Retinal pigment epithelial cell (primary cell): ENCODE results near the gene PLXND1.

Source experiments
- DNase-seq: peaks from one replicate; pipeline ENCODE4 v3.0.0-alpha.2; 2010; ENCODE audit warnings: low read depth
- H3K4me3 ChIP-seq: 2 replicates; pipeline ENCODE4 v1.5.1; 2011; ENCODE audit warnings: mild to moderate bottlenecking, low read length, control low read depth, moderate library complexity
- CTCF ChIP-seq: conservative IDR thresholded peaks from 2 replicates; pipeline ENCODE4 v1.5.1; 2011; ENCODE audit warnings: low read depth, low read length, control low read depth, inconsistent platforms

Gene PLXND1

GRCh38 chr3:129581623-129582022 lies 24.9 kb downstream of the PLXND1 start:
- TF ChIP-seq CTCF, result no peak
- H3K4me3 ChIP-seq, result no peak overlapping the region
- no peak for DNase-seq

- no peak overlapping the region for H3K4me3 ChIP-seq
- DNase-seq, result no peak
- no peak for TF ChIP-seq CTCF
These were observed 26.5 kb downstream of the PLXND1 start for GRCh38 chr3:129579991-129580390.

GRCh38 chr3:129577925-129578786 lies 28.3 kb downstream of the PLXND1 start:
- H3K4me3 ChIP-seq, result no peak overlapping the region
- DNase-seq, result no peak
- TF ChIP-seq CTCF, result no peak

- H3K4me3 ChIP-seq, result no peak overlapping the region
- DNase-seq, result no peak
- no peak for TF ChIP-seq CTCF
These were observed 29.1 kb downstream of the PLXND1 start for GRCh38 chr3:129577366-129577765.

- DNase-seq, result no peak
- TF ChIP-seq CTCF, result no peak
- no peak overlapping the region for H3K4me3 ChIP-seq
These were observed 29.7 kb downstream of the PLXND1 start for GRCh38 chr3:129576514-129577352.

GRCh38 chr3:129575997-129576384 lies 30.5 kb downstream of the PLXND1 start:
- DNase-seq, result no peak
- TF ChIP-seq CTCF, result no peak
- H3K4me3 ChIP-seq, result no peak overlapping the region
